ENCODE results near the gene MAP4K2. TPM values are rescaled to one million over a fixed set of nuclear protein-coding genes. Genes with fewer than 3 reads are reported as not detected.

The MAP4K2 gene
- total and polyA plus RNA-seq, 8 donors: 2.3 to 66.9 (median 13.4) TPM

DNA sequence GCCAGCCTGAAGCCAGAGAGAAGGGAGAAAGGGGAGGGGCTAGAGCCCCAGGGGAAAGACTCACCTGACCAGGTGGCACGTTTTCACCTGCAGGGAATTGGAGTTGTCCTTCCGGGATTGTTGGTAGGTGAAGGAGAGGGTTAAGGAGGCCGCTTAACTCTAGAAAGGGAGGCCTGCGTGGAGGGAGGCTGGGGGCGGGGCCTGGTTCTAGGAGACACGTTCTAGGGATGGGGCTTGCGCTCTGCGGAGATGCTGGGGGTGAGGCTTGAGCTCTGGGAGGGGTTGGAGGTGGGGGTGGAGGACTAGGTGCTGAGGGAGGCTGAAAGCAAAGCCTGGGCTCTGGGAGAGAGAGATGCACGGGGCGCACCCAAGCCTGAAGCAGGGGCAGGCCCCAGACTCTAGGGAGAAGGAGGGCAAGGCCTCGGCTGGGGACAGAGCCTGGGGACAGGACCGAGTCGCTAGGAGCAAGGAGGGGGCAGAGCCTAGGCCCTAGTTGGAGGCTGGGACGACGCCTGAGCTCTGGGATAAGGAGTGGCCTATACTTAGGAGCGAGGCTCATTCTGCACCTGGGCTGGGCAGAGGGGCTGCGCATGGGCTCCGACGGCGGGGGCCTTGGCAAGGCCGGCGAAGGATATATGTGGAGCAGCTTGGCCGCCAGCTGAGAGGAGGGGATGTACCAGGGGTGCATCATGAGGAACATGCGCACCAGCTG is 61.5 kb downstream of the MAP4K2 start:
- intact Hi-C loops (cut with DNase I; ENCODE audit: low total_unique reads): no loop called here
- peaks cover 0 to 31% (median 19%) of the 10 kb centered on the region in 4 donors for H3K36me3 ChIP-seq
- H3K4me3 ChIP-seq: peak overlapping the region; percentile 56 to 66 (median 59)
- no peak for DNase-seq
- 29 to 47% (median 35%) methylated on average over 21 to 24 of the region's 24 CpGs for WGBS, 5 donors
- H3K9me3 ChIP-seq: no peaks in the 10 kb centered on the region
- TF ChIP-seq POLR2AphosphoS5 (IDR thresholded peaks at IDR 0.05): no peak
- TF ChIP-seq, protein P1, sequence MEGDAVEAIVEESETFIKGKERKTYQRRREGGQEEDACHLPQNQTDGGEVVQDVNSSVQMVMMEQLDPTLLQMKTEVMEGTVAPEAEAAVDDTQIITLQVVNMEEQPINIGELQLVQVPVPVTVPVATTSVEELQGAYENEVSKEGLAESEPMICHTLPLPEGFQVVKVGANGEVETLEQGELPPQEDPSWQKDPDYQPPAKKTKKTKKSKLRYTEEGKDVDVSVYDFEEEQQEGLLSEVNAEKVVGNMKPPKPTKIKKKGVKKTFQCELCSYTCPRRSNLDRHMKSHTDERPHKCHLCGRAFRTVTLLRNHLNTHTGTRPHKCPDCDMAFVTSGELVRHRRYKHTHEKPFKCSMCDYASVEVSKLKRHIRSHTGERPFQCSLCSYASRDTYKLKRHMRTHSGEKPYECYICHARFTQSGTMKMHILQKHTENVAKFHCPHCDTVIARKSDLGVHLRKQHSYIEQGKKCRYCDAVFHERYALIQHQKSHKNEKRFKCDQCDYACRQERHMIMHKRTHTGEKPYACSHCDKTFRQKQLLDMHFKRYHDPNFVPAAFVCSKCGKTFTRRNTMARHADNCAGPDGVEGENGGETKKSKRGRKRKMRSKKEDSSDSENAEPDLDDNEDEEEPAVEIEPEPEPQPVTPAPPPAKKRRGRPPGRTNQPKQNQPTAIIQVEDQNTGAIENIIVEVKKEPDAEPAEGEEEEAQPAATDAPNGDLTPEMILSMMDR (IDR thresholded peaks at IDR 0.05): no peak
- TF ChIP-seq EP300 (IDR thresholded peaks at IDR 0.05): no peak
- no peak for TF ChIP-seq POLR2A (IDR thresholded peaks at IDR 0.05)
- peaks cover 0 to 58% (median 50%) of the 10 kb centered on the region in 3 donors for H3K27me3 ChIP-seq
- peak overlapping the region in 3 of 5 donors; percentile 84 to 93 (median 92) for H3K27ac ChIP-seq
- peaks cover 43 to 57% (median 50%) of the 10 kb centered on the region in 4 donors for H3K4me1 ChIP-seq

DNA sequence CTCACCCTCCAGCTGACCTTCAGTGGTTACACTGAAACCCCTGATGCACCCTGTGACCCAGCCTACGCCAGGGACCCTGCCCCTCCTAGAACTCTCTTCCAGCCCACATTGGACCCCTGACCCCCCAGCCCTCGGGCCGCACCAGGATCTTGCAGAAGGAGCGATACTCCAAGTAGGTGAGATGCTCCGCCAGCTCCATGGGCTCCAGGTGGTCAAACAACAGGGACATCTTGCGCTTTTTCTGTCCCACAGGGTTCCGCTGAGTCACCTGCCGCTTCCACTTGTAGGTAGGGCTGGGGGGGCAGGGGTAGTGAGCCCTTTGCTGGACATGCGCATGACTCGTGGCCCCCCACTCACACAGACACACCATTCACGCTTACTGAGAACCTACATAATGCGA is 63.1 kb downstream of the MAP4K2 start:
- Histone ChIP-seq H3K27ac (no peak overlapping the region), H3K4me1 (peaks cover 29 to 41% (median 35%) of the 10 kb centered on the region in 4 donors), H3K27me3 (peaks cover 0 to 44% (median 38%) of the 10 kb centered on the region in 3 donors), H3K36me3 (peaks cover 0 to 48% (median 35%) of the 10 kb centered on the region in 4 donors), H3K4me3 (no peak overlapping the region), H3K9me3 (no peaks in the 10 kb centered on the region)
- intact Hi-C loops (cut with DNase I; ENCODE audit: low total_unique reads): no loop called here
- 80 to 85% (median 83%) methylated on average over 12 of the region's 12 CpGs for WGBS, 5 donors
- TF ChIP-seq POLR2AphosphoS5 (IDR thresholded peaks at IDR 0.05) (no peak), POLR2A (IDR thresholded peaks at IDR 0.05) (no peak), EP300 (IDR thresholded peaks at IDR 0.05) (no peak)
- TF ChIP-seq, protein P1 (IDR thresholded peaks at IDR 0.05): no peak
- no peak for DNase-seq

DNA sequence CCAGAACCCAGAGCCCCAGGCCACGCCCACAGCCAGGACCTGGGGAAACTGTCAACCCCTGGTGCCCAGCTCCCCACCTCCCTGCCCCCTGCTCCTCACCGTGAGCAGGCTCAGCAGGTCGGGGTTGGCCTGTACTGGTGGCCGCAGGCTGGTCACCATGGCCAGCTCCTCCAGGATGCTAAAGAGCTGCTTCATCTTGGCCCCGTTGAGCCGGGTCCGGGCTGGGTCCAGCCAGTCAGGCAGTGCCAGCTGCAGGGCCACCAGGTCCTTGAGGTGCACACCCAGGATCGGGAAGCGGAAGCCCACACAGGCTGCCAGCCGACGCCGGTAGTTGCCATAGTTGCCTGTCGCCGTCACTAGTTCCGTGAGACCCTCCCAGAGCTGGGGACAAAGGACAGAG is 66.4 kb downstream of the MAP4K2 start:
- no peak for DNase-seq
- Histone ChIP-seq H3K9me3 (no peaks in the 10 kb centered on the region), H3K4me3 (no peak overlapping the region), H3K27me3 (peaks cover 0 to 11% (median 7%) of the 10 kb centered on the region in 3 donors), H3K27ac (no peak overlapping the region), H3K4me1 (peaks cover under 1 to 11% (median 6%) of the 10 kb centered on the region in 4 donors), H3K36me3 (peaks cover 0 to 66% (median 50%) of the 10 kb centered on the region in 4 donors)
- intact Hi-C loops (cut with DNase I; ENCODE audit: low total_unique reads): no loop called here
- TF ChIP-seq POLR2AphosphoS5 (IDR thresholded peaks at IDR 0.05): no peak
- TF ChIP-seq, protein P1 (IDR thresholded peaks at IDR 0.05): no peak
- TF ChIP-seq POLR2A (IDR thresholded peaks at IDR 0.05): no peak
- no peak for TF ChIP-seq EP300 (IDR thresholded peaks at IDR 0.05)
- 79 to 91% (median 88%) methylated on average over 4 to 15 of the region's 15 CpGs for WGBS, 5 donors

- no peaks in the 10 kb centered on the region for H3K9me3 ChIP-seq
- H3K27me3 ChIP-seq: peaks cover 0 to 3% (median 0%) of the 10 kb centered on the region in 3 donors
- peaks cover 0 to 69% (median 50%) of the 10 kb centered on the region in 4 donors for H3K36me3 ChIP-seq
- intact Hi-C loops (cut with DNase I; ENCODE audit: low total_unique reads): no loop called here
- WGBS, 5 donors: 72 to 87% (median 80%) methylated on average over 2 to 9 of the region's 9 CpGs
- H3K27ac ChIP-seq: no peak overlapping the region
- no peak for TF ChIP-seq POLR2A (IDR thresholded peaks at IDR 0.05)
- TF ChIP-seq, protein P1 (IDR thresholded peaks at IDR 0.05): no peak
- TF ChIP-seq EP300 (IDR thresholded peaks at IDR 0.05): no peak
- no peak overlapping the region for H3K4me3 ChIP-seq
- no peak for DNase-seq
- peaks cover 0 to 3% (median 0%) of the 10 kb centered on the region in 4 donors for H3K4me1 ChIP-seq
Measured at GRCh38 chr11:64735725-64736259, 67.2 kb downstream of the MAP4K2 start.

Other genes with a start within 250 kb of the MAP4K2 start
- not detected for gene SLC22A11, start 247.3 kb downstream of the MAP4K2 start, total RNA-seq
- not detected for gene SLC22A11, start 247.3 kb downstream of the MAP4K2 start, polyA plus RNA-seq
- gene SLC22A12, start 212.0 kb downstream of the MAP4K2 start, total RNA-seq: not detected
- not detected for gene SLC22A12, start 212.0 kb downstream of the MAP4K2 start, polyA plus RNA-seq
- gene NRXN2, start 80.0 kb downstream of the MAP4K2 start, total RNA-seq: 10 to 100 TPM in 1 of 5 donors, under 1 TPM in 1, not detected in 3; 0.14 to 16.9 TPM
- 1 to 10 TPM in 1 of 3 donors, under 1 TPM in 1, not detected in 1; 0.93 to 1.4 TPM for gene NRXN2, start 80.0 kb downstream of the MAP4K2 start, polyA plus RNA-seq
- gene RASGRP2, start 59.1 kb downstream of the MAP4K2 start, total RNA-seq: 10 to 100 TPM in 3 of 5 donors, 1 to 10 TPM in 2; 5.3 to 60.8 (median 13.4) TPM
- gene RASGRP2, start 59.1 kb downstream of the MAP4K2 start, polyA plus RNA-seq: 10 to 100 TPM in 1 of 3 donors, 1 to 10 TPM in 2; 7.2 to 20.6 (median 8.2) TPM
- gene PYGM, start 43.2 kb downstream of the MAP4K2 start, total RNA-seq: 1 to 10 TPM in 2 of 5 donors, under 1 TPM in 2, not detected in 1; 0.58 to 2.0 (median 1.4) TPM
- 1 to 10 TPM in 2 of 3 donors, under 1 TPM in 1; 0.37 to 3.5 (median 3.1) TPM for gene PYGM, start 43.2 kb downstream of the MAP4K2 start, polyA plus RNA-seq
- 100 to 1,000 TPM; 235 to 341 (median 279) TPM for gene SF1, start 24.7 kb downstream of the MAP4K2 start, total RNA-seq
- gene SF1, start 24.7 kb downstream of the MAP4K2 start, polyA plus RNA-seq: 10 to 100 TPM; 57.5 to 72.1 (median 63.4) TPM
- 10 to 100 TPM in 4 of 5 donors, 1 to 10 TPM in 1; 9.4 to 62.5 (median 16.9) TPM for gene MEN1, start 7.3 kb upstream of the MAP4K2 start, total RNA-seq
- 10 to 100 TPM; 12.9 to 16.4 (median 13.6) TPM for gene MEN1, start 7.3 kb upstream of the MAP4K2 start, polyA plus RNA-seq
- gene CDC42BPG, start 41.4 kb upstream of the MAP4K2 start, total RNA-seq: 10 to 100 TPM; 10.3 to 66.5 (median 53.3) TPM
- gene CDC42BPG, start 41.4 kb upstream of the MAP4K2 start, polyA plus RNA-seq: 10 to 100 TPM in 2 of 3 donors, 1 to 10 TPM in 1; 8.9 to 20.0 (median 10.9) TPM
- gene EHD1, start 75.4 kb upstream of the MAP4K2 start, total RNA-seq: 100 to 1,000 TPM in 2 of 5 donors, 10 to 100 TPM in 3; 23.3 to 160 (median 56.2) TPM
- 10 to 100 TPM; 17.9 to 24.6 (median 19.4) TPM for gene EHD1, start 75.4 kb upstream of the MAP4K2 start, polyA plus RNA-seq
- gene ATG2A, start 114.0 kb upstream of the MAP4K2 start, total RNA-seq: 10 to 100 TPM; 14.3 to 77.6 (median 46.1) TPM
- gene ATG2A, start 114.0 kb upstream of the MAP4K2 start, polyA plus RNA-seq: 10 to 100 TPM; 12.2 to 18.7 (median 16.3) TPM
- gene PPP2R5B, start 121.5 kb upstream of the MAP4K2 start, total RNA-seq: 10 to 100 TPM in 4 of 5 donors, 1 to 10 TPM in 1; 6.6 to 75.6 (median 25.7) TPM
- gene PPP2R5B, start 121.5 kb upstream of the MAP4K2 start, polyA plus RNA-seq: 10 to 100 TPM in 2 of 3 donors, 1 to 10 TPM in 1; 9.8 to 13.8 (median 12.3) TPM
- gene GPHA2, start 132.7 kb upstream of the MAP4K2 start, total RNA-seq: not detected
- under 1 TPM in 2 of 3 donors, not detected in 1; 0.30 to 0.50 TPM for gene GPHA2, start 132.7 kb upstream of the MAP4K2 start, polyA plus RNA-seq
- gene MAJIN, start 168.9 kb upstream of the MAP4K2 start, total RNA-seq: not detected
- under 1 TPM in 1 of 3 donors, not detected in 2; 0.20 TPM for gene MAJIN, start 168.9 kb upstream of the MAP4K2 start, polyA plus RNA-seq
- 10 to 100 TPM in 1 of 5 donors, 1 to 10 TPM in 2, under 1 TPM in 1, not detected in 1; 0.73 to 29.5 (median 3.0) TPM for gene BATF2, start 193.8 kb upstream of the MAP4K2 start, total RNA-seq
- gene BATF2, start 193.8 kb upstream of the MAP4K2 start, polyA plus RNA-seq: 10 to 100 TPM in 1 of 3 donors, 1 to 10 TPM in 2; 3.4 to 10.8 (median 4.5) TPM
- 100 to 1,000 TPM in 2 of 5 donors, 10 to 100 TPM in 2, 1 to 10 TPM in 1; 4.9 to 237 (median 57.2) TPM for gene ARL2, start 210.9 kb upstream of the MAP4K2 start, total RNA-seq
- 100 to 1,000 TPM in 1 of 3 donors, 10 to 100 TPM in 2; 88.3 to 119 (median 98.0) TPM for gene ARL2, start 210.9 kb upstream of the MAP4K2 start, polyA plus RNA-seq
- 10 to 100 TPM in 4 of 5 donors, 1 to 10 TPM in 1; 4.2 to 45.8 (median 13.3) TPM for gene SNX15, start 224.2 kb upstream of the MAP4K2 start, total RNA-seq
- 10 to 100 TPM; 18.7 to 22.5 (median 20.0) TPM for gene SNX15, start 224.2 kb upstream of the MAP4K2 start, polyA plus RNA-seq
- 10 to 100 TPM in 2 of 5 donors, 1 to 10 TPM in 3; 1.8 to 97.6 (median 6.7) TPM for gene SAC3D1, start 238.0 kb upstream of the MAP4K2 start, total RNA-seq
- 10 to 100 TPM in 2 of 3 donors, 1 to 10 TPM in 1; 8.9 to 14.5 (median 14.4) TPM for gene SAC3D1, start 238.0 kb upstream of the MAP4K2 start, polyA plus RNA-seq

Measured in stomach (tissue), 9 donors.